Endothelial cell (in vitro differentiated cells): ENCODE data around the gene SH3PXD2A. TPM values are rescaled to one million over a fixed set of nuclear protein-coding genes. Genes with fewer than 3 reads are reported as not detected.
A peak's percentile ranks its signal among the peaks of the same experiment; 100 is the strongest.

Experiments used
- DNase-seq: peaks from one replicate; pipeline ENCODE4 v3.0.0; 2021; ENCODE audit warnings: low spot score
- H3K27ac Mint-ChIP-seq: one replicate; pipeline ENCODE4 v1.8.0; 2021; ENCODE audit warnings: mixed read lengths, inconsistent platforms; ENCODE audit not compliant: unreplicated experiment
- H3K27me3 Mint-ChIP-seq: one replicate; pipeline ENCODE4 v1.8.0; 2021; ENCODE audit warnings: mild to moderate bottlenecking, moderate library complexity, mixed read lengths, inconsistent platforms; ENCODE audit not compliant: unreplicated experiment
- H3K36me3 Mint-ChIP-seq: one replicate; pipeline ENCODE4 v1.8.0; 2021; ENCODE audit warnings: mild to moderate bottlenecking, low read depth, mixed read lengths, inconsistent platforms; ENCODE audit not compliant: unreplicated experiment
- H3K4me1 Mint-ChIP-seq: one replicate; pipeline ENCODE4 v1.8.0; 2021; ENCODE audit warnings: mild to moderate bottlenecking, mixed read lengths, inconsistent platforms; ENCODE audit not compliant: unreplicated experiment
- H3K4me3 Mint-ChIP-seq: one replicate; pipeline ENCODE4 v1.8.0; 2021; ENCODE audit warnings: mild to moderate bottlenecking, mixed read lengths, inconsistent platforms; ENCODE audit not compliant: unreplicated experiment
- H3K9me3 Mint-ChIP-seq: one replicate; pipeline ENCODE4 v1.8.0; 2021; ENCODE audit warnings: mixed read lengths, inconsistent platforms; ENCODE audit not compliant: unreplicated experiment
- total RNA-seq: library from RNA; stranded (reverse); fragmentation: NEBNext Ultra II Directional; extraction: Animal tissue kit (Norgen Biotek cat#: 25700); gene quantifications from one replicate; pipeline ENCODE4 v1.2.1, GENCODE V29; 2021; ENCODE audit not compliant: unreplicated experiment
- TF ChIP-seq, protein P1 (sequence below): fragments of 200-600 bp; sonication (generic); IDR thresholded peaks from one replicate; pipeline ENCODE4 v1.5.0; 2021; ENCODE audit warnings: antibody characterized with exemption; ENCODE audit not compliant: unreplicated experiment

Gene SH3PXD2A
- total RNA-seq, 1 donor from 2014 or later = 59.9 TPM

DNA sequence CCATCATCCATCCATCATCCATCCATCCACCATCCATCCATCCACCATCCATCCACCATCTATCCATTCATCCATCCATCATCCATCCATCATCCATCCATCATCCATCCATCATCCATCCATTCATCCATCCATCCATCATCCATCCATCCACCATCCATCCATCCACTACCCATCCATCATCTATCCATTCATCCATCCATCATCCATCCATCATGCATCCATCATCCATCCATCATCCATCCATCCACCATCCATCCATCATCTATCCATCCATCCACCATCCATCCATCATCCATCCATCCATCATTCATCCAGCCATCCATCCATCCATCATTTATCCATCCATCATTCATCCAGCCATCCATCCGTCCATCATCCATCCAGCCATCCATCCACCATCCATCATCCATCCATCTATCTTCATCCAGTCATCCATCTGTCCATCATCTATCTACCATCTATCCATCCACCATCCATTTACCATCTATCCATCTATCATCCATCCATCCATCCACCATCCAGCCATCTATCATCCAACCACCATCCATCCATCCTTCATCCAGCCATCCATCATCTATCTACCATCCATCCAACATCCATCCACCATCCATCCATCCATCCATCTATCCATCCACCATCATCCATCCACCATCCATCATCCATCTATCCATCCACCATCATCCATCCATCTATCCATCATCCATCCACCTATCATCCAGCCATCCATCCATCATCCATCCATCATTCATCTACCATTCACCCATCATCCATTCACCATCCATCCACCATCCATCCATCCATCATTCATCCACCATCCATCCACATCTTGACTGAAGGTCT, 153.8 kb downstream of the SH3PXD2A start:
- Mint-ChIP-seq H3K27ac (no peak overlapping the region), H3K27me3 (peaks cover 7% of the 10 kb centered on the region), H3K9me3 (no peaks in the 10 kb centered on the region), H3K36me3 (peaks cover 21% of the 10 kb centered on the region), H3K4me1 (no peaks in the 10 kb centered on the region), H3K4me3 (no peak overlapping the region)
- TF ChIP-seq, protein P1, sequence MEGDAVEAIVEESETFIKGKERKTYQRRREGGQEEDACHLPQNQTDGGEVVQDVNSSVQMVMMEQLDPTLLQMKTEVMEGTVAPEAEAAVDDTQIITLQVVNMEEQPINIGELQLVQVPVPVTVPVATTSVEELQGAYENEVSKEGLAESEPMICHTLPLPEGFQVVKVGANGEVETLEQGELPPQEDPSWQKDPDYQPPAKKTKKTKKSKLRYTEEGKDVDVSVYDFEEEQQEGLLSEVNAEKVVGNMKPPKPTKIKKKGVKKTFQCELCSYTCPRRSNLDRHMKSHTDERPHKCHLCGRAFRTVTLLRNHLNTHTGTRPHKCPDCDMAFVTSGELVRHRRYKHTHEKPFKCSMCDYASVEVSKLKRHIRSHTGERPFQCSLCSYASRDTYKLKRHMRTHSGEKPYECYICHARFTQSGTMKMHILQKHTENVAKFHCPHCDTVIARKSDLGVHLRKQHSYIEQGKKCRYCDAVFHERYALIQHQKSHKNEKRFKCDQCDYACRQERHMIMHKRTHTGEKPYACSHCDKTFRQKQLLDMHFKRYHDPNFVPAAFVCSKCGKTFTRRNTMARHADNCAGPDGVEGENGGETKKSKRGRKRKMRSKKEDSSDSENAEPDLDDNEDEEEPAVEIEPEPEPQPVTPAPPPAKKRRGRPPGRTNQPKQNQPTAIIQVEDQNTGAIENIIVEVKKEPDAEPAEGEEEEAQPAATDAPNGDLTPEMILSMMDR = no peak
- DNase-seq = no peak

DNA sequence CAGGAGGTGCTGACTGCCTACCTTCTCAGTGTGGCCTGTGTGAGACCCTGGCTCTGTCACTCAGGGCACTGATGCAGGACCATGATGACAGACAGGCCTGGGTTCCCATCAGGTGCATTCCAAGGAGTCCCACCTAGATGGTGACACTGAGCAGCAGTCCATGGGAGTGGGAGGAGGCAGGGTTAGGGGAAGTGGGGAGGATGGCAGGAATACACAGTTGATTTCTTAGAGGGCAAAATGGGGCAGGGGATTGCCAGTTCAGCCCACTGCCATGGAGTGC, 155.0 kb downstream of the SH3PXD2A start:
- no peak for DNase-seq
- no peaks in the 10 kb centered on the region for H3K9me3 Mint-ChIP-seq
- peaks cover 12% of the 10 kb centered on the region for H3K27me3 Mint-ChIP-seq
- H3K4me3 Mint-ChIP-seq = no peak overlapping the region
- no peak overlapping the region for H3K27ac Mint-ChIP-seq
- H3K4me1 Mint-ChIP-seq = no peaks in the 10 kb centered on the region
- TF ChIP-seq, protein P1 = no peak
- H3K36me3 Mint-ChIP-seq = peaks cover 18% of the 10 kb centered on the region

DNA sequence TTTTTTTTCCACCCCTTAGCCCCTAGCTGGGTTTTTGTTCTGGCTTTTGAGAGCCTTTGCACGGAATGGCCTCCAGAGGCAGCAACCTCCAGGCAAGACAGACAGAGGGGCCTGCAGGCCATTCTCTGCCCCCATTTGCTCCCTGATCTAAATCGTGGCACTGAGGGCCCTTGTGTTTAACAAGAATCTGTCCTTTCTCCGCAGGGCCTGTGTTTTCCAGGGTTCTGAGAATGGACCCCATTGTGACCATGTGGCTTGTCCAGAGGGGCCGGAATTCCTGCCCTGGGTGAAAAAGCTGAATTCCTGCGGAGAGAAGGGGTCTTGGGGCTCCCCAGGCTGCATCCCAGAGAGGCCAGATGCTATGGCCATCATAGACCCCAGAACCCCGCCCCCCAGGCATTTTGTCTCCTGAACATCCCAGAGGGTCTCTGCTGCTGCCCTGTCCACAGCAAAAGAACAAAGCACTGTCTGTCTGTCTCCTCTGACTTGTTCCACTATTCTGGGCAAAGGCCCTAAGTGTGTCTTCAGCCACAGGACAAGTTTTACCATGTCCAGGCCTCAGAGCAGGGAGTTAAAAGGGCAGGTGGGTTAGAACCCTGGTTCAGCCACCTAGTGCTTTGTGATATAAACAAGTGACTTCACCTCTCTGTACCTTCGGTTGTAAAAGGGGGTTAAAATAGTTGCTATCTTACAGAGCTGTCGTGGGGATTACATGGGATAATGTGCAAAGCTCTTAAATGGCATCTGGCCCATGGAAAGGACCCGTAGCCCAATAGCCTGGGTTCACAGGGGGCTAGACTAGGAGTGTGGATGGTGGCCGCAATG, 155.6 kb downstream of the SH3PXD2A start:
- no peak for DNase-seq
- H3K27ac Mint-ChIP-seq = no peak overlapping the region

DNA sequence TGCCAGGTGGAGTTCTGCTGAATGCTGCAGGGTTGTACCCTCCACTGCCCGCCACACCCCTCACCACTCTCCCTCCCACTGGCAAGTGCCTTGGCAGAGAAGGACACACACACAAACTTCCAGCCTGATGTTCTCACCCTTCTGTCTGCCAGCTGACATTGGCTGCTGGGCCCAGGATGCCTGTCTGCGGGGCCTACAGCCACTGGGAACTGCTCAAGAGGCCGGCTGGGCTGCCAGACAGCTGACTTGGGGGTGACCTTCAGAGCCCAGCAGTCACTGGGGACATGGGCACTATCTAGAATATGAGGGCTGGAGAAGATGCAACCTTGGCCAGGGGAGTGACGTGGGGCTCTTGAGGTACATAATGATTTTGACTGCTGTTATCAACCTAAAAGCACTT, 157.1 kb downstream of the SH3PXD2A start:
- no peak for DNase-seq
- Mint-ChIP-seq H3K27me3 (peaks cover 19% of the 10 kb centered on the region), H3K36me3 (peaks cover 14% of the 10 kb centered on the region), H3K27ac (peak overlapping the region; percentile 82), H3K4me3 (peak overlapping the region; percentile 56), H3K4me1 (peaks cover 7% of the 10 kb centered on the region), H3K9me3 (no peaks in the 10 kb centered on the region)
- TF ChIP-seq, protein P1 = no peak

More for the DNA sequence above, 155.6 kb downstream of the SH3PXD2A start:
- Mint-ChIP-seq H3K4me3 (no peak overlapping the region), H3K36me3 (peaks cover 18% of the 10 kb centered on the region), H3K4me1 (no peaks in the 10 kb centered on the region), H3K9me3 (no peaks in the 10 kb centered on the region), H3K27me3 (peaks cover 12% of the 10 kb centered on the region)
- TF ChIP-seq, protein P1 = no peak

DNA sequence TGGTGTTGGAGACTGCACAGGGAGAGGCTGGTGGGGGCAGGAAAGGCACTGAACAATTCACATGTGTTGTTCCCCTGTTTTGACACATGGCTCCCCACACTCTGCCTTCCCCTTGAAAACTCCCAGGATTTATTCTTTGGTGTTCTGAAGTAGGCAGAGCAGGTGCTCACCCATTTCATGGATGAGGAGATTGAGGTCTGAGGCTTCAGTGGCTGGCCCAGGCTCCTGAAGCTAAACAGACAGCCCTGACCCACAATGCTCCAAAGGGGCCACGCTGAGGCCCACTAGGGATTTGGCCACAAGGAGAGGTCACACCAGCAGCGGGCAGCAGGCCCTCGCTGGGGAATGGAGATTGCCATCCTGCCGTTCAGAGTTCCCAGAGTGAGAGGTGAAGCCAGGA, 157.6 kb downstream of the SH3PXD2A start:
- DNase-seq = no peak
- H3K36me3 Mint-ChIP-seq = peaks cover 13% of the 10 kb centered on the region
- H3K4me3 Mint-ChIP-seq = peak overlapping the region; percentile 47
- peaks cover 19% of the 10 kb centered on the region for H3K27me3 Mint-ChIP-seq
- no peaks in the 10 kb centered on the region for H3K9me3 Mint-ChIP-seq
- peaks cover 7% of the 10 kb centered on the region for H3K4me1 Mint-ChIP-seq
- TF ChIP-seq, protein P1 = no peak
- H3K27ac Mint-ChIP-seq = no peak overlapping the region
